Spleen (tissue), 11 donors: ENCODE measurements around the gene PERM1. TPM values are rescaled to one million over a fixed set of nuclear protein-coding genes. Genes with fewer than 3 reads are reported as not detected.
"Not testable (repeated sequence)": the region's sequence is repeated elsewhere in the genome, so short reads cannot be mapped to it uniquely, and the experiment has no call there.

Experiments used
- DNase-seq: peaks from one replicate; pipeline ENCODE4 v3.0.0-alpha.2; 2020
- H3K27ac ChIP-seq, 8 donors: fragments of 200-600 bp; sonication (generic) in 7 of 8; 1 replicate in 4 of 8; 2 replicates in 4 of 8; pipeline versions ENCODE4 v1.5.0 to v1.8.0; 2016 to 2021; ENCODE audit warnings: inconsistent platforms in 4 of 8, mild to moderate bottlenecking in 4 of 8, moderate library complexity in 1 of 8
- H3K27me3 ChIP-seq, 7 donors: fragments of 200-600 bp; sonication (generic) in 6 of 7; replicated peaks in 1 of 7; 1 replicate in 4 of 7; 2 replicates in 3 of 7; pipeline versions ENCODE4 v1.5.0 to v1.8.0; 2016 to 2021; ENCODE audit warnings: inconsistent platforms in 3 of 7, mild to moderate bottlenecking in 1 of 7
- H3K36me3 ChIP-seq, 6 donors: fragments of 200-600 bp; sonication (generic) in 5 of 6; 1 replicate in 4 of 6; 2 replicates in 2 of 6; pipeline versions ENCODE4 v1.5.0 to v1.8.0; 2016 to 2021; ENCODE audit warnings: inconsistent platforms in 2 of 6
- H3K4me1 ChIP-seq, 6 donors: fragments of 200-600 bp; sonication (generic) in 5 of 6; 1 replicate in 3 of 6; 2 replicates in 3 of 6; pipeline versions ENCODE4 v1.5.0 to v1.8.0; 2016 to 2021; ENCODE audit warnings: inconsistent platforms in 3 of 6
- H3K4me3 ChIP-seq, 8 donors: fragments of 200-600 bp; sonication (generic) in 7 of 8; 1 replicate in 4 of 8; 2 replicates in 4 of 8; pipeline versions ENCODE4 v1.5.0 to v1.8.0; 2016 to 2021; ENCODE audit warnings: inconsistent platforms in 4 of 8, mild to moderate bottlenecking in 4 of 8, moderate library complexity in 2 of 8
- H3K9me3 ChIP-seq, 8 donors: fragments of 200-600 bp; sonication (generic) in 7 of 8; 1 replicate in 4 of 8; 2 replicates in 4 of 8; pipeline versions ENCODE4 v1.5.0 to v1.8.0; 2016 to 2021; ENCODE audit warnings: inconsistent platforms in 4 of 8
- CTCF ChIP-seq, 11 experiments: fragments of 200-600 bp in 7 of 11; fragments of 450-650 bp in 4 of 11; sonication (generic) in 4 of 11; IDR thresholded peaks in 8 of 11; conservative IDR thresholded peaks in 3 of 11; 1 replicate in 7 of 11; 2 replicates in 4 of 11; pipeline versions ENCODE4 v1.4.0 to v1.8.0; 2016 to 2021; ENCODE audit warnings: antibody characterized with exemption in 11 of 11, inconsistent platforms in 4 of 11, mild to moderate bottlenecking in 1 of 11
- POLR2A ChIP-seq, 3 donors: fragments of 450-650 bp; IDR thresholded peaks; one replicate each; pipeline ENCODE4 v1.5.1; 2017; ENCODE audit warnings: antibody characterized with exemption in 3 of 3, mild to moderate bottlenecking in 1 of 3
- POLR2AphosphoS5 ChIP-seq, 3 donors: sonication (generic); formaldehyde crosslinking; IDR thresholded peaks; one replicate each; pipeline ENCODE4 v1.5.1; 2017; ENCODE audit warnings: antibody characterized with exemption in 3 of 3
- WGBS, 5 donors: extraction: QIAGEN DNeasy Blood & Tissue Kit in 3 of 5; methylation state at CpG; one replicate each; pipeline versions ENCODE4 v1.1.5 to v1.1.7; 2013 to 2018; 5-methylcytosine and 5-hydroxymethylcytosine counted together
- intact Hi-C: fragments of 100-400 bp; cut with DNase I; formaldehyde crosslinking; loops from one replicate; pipeline ENCODE4 v1.15.0; 2023; ENCODE audit warnings: low total_unique reads
- polyA plus RNA-seq, 3 donors: library from polyadenylated mRNA; stranded (reverse); fragments of 200-250 nt; gene quantifications; one replicate each; pipeline ENCODE4 v1.2.1, GENCODE V29; 2013
- total RNA-seq, 7 donors: library from RNA; depleted of rRNA in 3 of 7; stranded (reverse); fragments of >200 nt in 3 of 7; fragmentation: NEBNext Ultra II Directional in 4 of 7; extraction: Animal tissue kit (Norgen Biotek cat#: 25700) in 4 of 7; gene quantifications; one replicate each; pipeline versions ENCODE4 v1.1.0 to v1.2.1, GENCODE V29; 2016 to 2021
- donor health status: healthy with polysubstance abuse.
- donor health status: DM: no; HTN: no; CAD: no; lungs with moderate emphysema.
- donor health status: DM: no; HTN: no; CAD: no.
- donor health status: Bipolar disorder and iron deficiency.
- donor health status: healthy.
- donor health status: DM: no; HTN: no; CAD: no.
- donor health status: DM: yes; HTN: yes; CAD: no.

PERM1 gene
- total and polyA plus RNA-seq, 10 donors, result 0.20 to 0.85 (median 0.50) TPM; not detected in 4

GRCh38 chr1:992362-992761 lies 10.5 kb upstream of the PERM1 start:
- 66 to 84% (median 75%) methylated on average over 7 of the region's 7 CpGs for WGBS, 5 donors
- H3K36me3 ChIP-seq, result no peaks in the 10 kb centered on the region
- intact Hi-C loops, result no loop called here
- no peak overlapping the region for H3K4me3 ChIP-seq
- DNase-seq, result no peak
- peaks cover 0 to 77% (median 13%) of the 10 kb centered on the region in 7 donors for H3K27me3 ChIP-seq
- H3K9me3 ChIP-seq, result peaks cover 0 to 17% (median 11%) of the 10 kb centered on the region in 8 donors
- TF ChIP-seq CTCF (IDR thresholded peaks at IDR 0.05 in 8 of 11, conservative IDR thresholded peaks at IDR 0.05 in 3 of 11), result no peak
- TF ChIP-seq POLR2AphosphoS5 (IDR thresholded peaks at IDR 0.05), result no peak
- TF ChIP-seq POLR2A (IDR thresholded peaks at IDR 0.05), result no peak
- H3K4me1 ChIP-seq, result peaks cover 0 to 17% (median 3%) of the 10 kb centered on the region in 6 donors
- no peak overlapping the region for H3K27ac ChIP-seq

GRCh38 chr1:991895-992294 lies 10.0 kb upstream of the PERM1 start:
- no peak for DNase-seq
- intact Hi-C loops, result no loop called here
- peaks cover 0 to 17% (median 11%) of the 10 kb centered on the region in 8 donors for H3K9me3 ChIP-seq
- no peak for TF ChIP-seq CTCF (IDR thresholded peaks at IDR 0.05 in 8 of 11, conservative IDR thresholded peaks at IDR 0.05 in 3 of 11)
- TF ChIP-seq POLR2AphosphoS5 (IDR thresholded peaks at IDR 0.05), result no peak
- TF ChIP-seq POLR2A (IDR thresholded peaks at IDR 0.05), result no peak
- no peaks in the 10 kb centered on the region for H3K36me3 ChIP-seq
- peaks cover 0 to 12% (median under 1%) of the 10 kb centered on the region in 6 donors for H3K4me1 ChIP-seq
- H3K4me3 ChIP-seq, result no peak overlapping the region
- WGBS, 5 donors, result 92 to 96% (median 95%) methylated on average over 10 of the region's 10 CpGs
- no peak overlapping the region for H3K27ac ChIP-seq
- H3K27me3 ChIP-seq, result peaks cover 0 to 75% (median 8%) of the 10 kb centered on the region in 7 donors

GRCh38 chr1:991275-991674 lies 9.4 kb upstream of the PERM1 start:
- intact Hi-C loops, H3K27ac ChIP-seq, H3K4me3 ChIP-seq, H3K4me1 ChIP-seq, DNase-seq, H3K36me3 ChIP-seq: not testable (repeated sequence)
- peaks cover 0 to 17% (median 11%) of the 10 kb centered on the region in 8 donors for H3K9me3 ChIP-seq
- 82 to 92% (median 86%) methylated on average over 6 of the region's 6 CpGs for WGBS, 5 donors
- H3K27me3 ChIP-seq, result peaks cover 0 to 71% (median 5%) of the 10 kb centered on the region in 7 donors

- intact Hi-C loops, result loop anchor here (5.0 kb wide), 1 partner anchor 74 kb away; no protein-coding TSS in a partner anchor
- peaks cover 0 to 71% (median 10%) of the 10 kb centered on the region in 7 donors for H3K27me3 ChIP-seq
- not testable (repeated sequence) for H3K4me3 ChIP-seq, H3K4me1 ChIP-seq, H3K27ac ChIP-seq, DNase-seq, H3K36me3 ChIP-seq
- peaks cover 0 to 17% (median 11%) of the 10 kb centered on the region in 8 donors for H3K9me3 ChIP-seq
- 78 to 92% (median 89%) methylated on average over 5 of the region's 5 CpGs for WGBS, 5 donors
Measured at GRCh38 chr1:988061-988460, 6.2 kb upstream of the PERM1 start.

GRCh38 chr1:985126-985525 lies 3.2 kb upstream of the PERM1 start:
- intact Hi-C loops, result loop anchor here (5.0 kb wide), 1 partner anchor 77 kb away; no protein-coding TSS in a partner anchor
- Histone ChIP-seq H3K4me3 (no peak overlapping the region), H3K27me3 (peaks cover 0 to 77% (median 14%) of the 10 kb centered on the region in 7 donors), H3K27ac (no peak overlapping the region), H3K4me1 (peaks cover 0 to 9% (median 4%) of the 10 kb centered on the region in 6 donors), H3K9me3 (no peaks in the 10 kb centered on the region), H3K36me3 (no peaks in the 10 kb centered on the region)
- no peak for DNase-seq
- TF ChIP-seq POLR2A (IDR thresholded peaks at IDR 0.05), result no peak
- no peak for TF ChIP-seq POLR2AphosphoS5 (IDR thresholded peaks at IDR 0.05)
- TF ChIP-seq CTCF (IDR thresholded peaks at IDR 0.05 in 8 of 11, conservative IDR thresholded peaks at IDR 0.05 in 3 of 11), result no peak
- WGBS, 5 donors, result 76 to 85% (median 78%) methylated on average over 13 of the region's 13 CpGs
